GM12865 (cell line): Measurements from ENCODE around the gene BCL3.

Source experiments
- DNase-seq: peaks from one replicate; pipeline ENCODE4 v3.0.0; 2010; ENCODE audit warnings: low read depth
- H3K4me3 ChIP-seq: 2 replicates; pipeline ENCODE4 v1.5.1; 2011; ENCODE audit warnings: mild to moderate bottlenecking, low read depth, low read length, control low read depth
- CTCF ChIP-seq: IDR thresholded peaks from 2 replicates; pipeline ENCODE4 v1.5.1; 2011; ENCODE audit warnings: low read length, control low read depth, low read depth, inconsistent platforms; ENCODE audit not compliant: insufficient read depth; ENCODE audit errors: missing control alignments

BCL3 gene

GRCh38 chr19:44806291-44806690 lies 57.8 kb downstream of the BCL3 start:
- no peak for DNase-seq
- TF ChIP-seq CTCF = no peak
- no peak overlapping the region for H3K4me3 ChIP-seq

GRCh38 chr19:44807162-44807561 lies 58.7 kb downstream of the BCL3 start:
- DNase-seq = no peak
- TF ChIP-seq CTCF = no peak
- H3K4me3 ChIP-seq = no peak overlapping the region

- peak; percentile 8 for TF ChIP-seq CTCF
- no peak for DNase-seq
- H3K4me3 ChIP-seq = no peak overlapping the region
Measured at GRCh38 chr19:44807652-44808462, 59.3 kb downstream of the BCL3 start.

- no peak within 1 kb of the TSS for H3K4me3 ChIP-seq
- DNase-seq = no peak
- no peak for TF ChIP-seq CTCF
Measured at GRCh38 chr19:44808463-44809371, 60.2 kb downstream of the BCL3 start, which contains the start of gene BCAM. BCAM (plus strand) TSS chr19:44809103; CDS start chr19:44809125, 22 bp downstream.
